ENCODE measurements around the gene DIAPH2. TPM values are rescaled to one million over a fixed set of nuclear protein-coding genes. Genes with fewer than 3 reads are reported as not detected.
A peak's percentile ranks its signal among the peaks of the same experiment; 100 is the strongest.

DIAPH2 gene
- total RNA-seq, 1 donor from 2014 or later: 7.9 TPM

GRCh38 chrX:97211070-97211469 lies 526.4 kb downstream of the DIAPH2 start:
- no peaks in the 10 kb centered on the region for H3K36me3 ChIP-seq (ENCODE audit: control insufficient read depth, insufficient read depth, low read length)
- no peak for TF ChIP-seq CTCF (IDR thresholded peaks at IDR 0.05; ENCODE audit: insufficient read depth, low read length, severe bottlenecking)
- H3K4me3 ChIP-seq (ENCODE audit: low read depth, low read length): no peak overlapping the region
- peak; percentile 81 for DNase-seq (ENCODE audit: low read depth)
- no peaks in the 10 kb centered on the region for H3K27me3 ChIP-seq (ENCODE audit: control insufficient read depth, insufficient read depth, low read length)
- FAIRE-seq: no peak

DNA sequence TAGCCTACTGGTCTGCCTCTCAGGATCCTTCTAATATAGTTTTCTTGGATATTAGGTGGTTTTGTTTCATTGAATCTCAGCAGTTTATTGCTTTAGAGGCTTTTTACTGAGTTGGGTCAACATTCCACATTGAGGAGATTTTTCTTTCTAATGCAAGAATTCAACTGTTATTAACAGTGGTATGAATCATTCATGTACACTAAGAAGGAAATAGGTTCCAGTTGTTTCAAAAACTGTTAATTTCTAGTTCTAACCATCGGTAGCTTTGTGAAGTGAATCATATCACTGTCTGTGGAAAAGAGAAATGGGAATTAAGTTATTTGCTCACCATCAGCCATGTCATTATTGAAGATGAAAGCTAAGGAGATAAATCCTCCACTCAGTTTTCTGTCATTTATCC lies 530.5 kb downstream of the DIAPH2 start:
- TF ChIP-seq CTCF (IDR thresholded peaks at IDR 0.05; ENCODE audit: insufficient read depth, low read length, severe bottlenecking): no peak
- DNase-seq (ENCODE audit: low read depth) (no peak), FAIRE-seq (no peak)
- Histone ChIP-seq H3K4me3 (ENCODE audit: low read depth, low read length) (no peak overlapping the region), H3K36me3 (ENCODE audit: control insufficient read depth, insufficient read depth, low read length) (no peaks in the 10 kb centered on the region), H3K27me3 (ENCODE audit: control insufficient read depth, insufficient read depth, low read length) (no peaks in the 10 kb centered on the region)

GRCh38 chrX:97224148-97224547 lies 539.5 kb downstream of the DIAPH2 start:
- no peak for TF ChIP-seq CTCF (IDR thresholded peaks at IDR 0.05; ENCODE audit: insufficient read depth, low read length, severe bottlenecking)
- H3K36me3 ChIP-seq (ENCODE audit: control insufficient read depth, insufficient read depth, low read length): no peaks in the 10 kb centered on the region
- H3K27me3 ChIP-seq (ENCODE audit: control insufficient read depth, insufficient read depth, low read length): no peaks in the 10 kb centered on the region
- FAIRE-seq (no peak), DNase-seq (ENCODE audit: low read depth) (no peak)
- H3K4me3 ChIP-seq (ENCODE audit: low read depth, low read length): no peak overlapping the region

- H3K36me3 ChIP-seq (ENCODE audit: control insufficient read depth, insufficient read depth, low read length): no peaks in the 10 kb centered on the region
- H3K4me3 ChIP-seq (ENCODE audit: low read depth, low read length): no peak overlapping the region
- DNase-seq (ENCODE audit: low read depth) (no peak), FAIRE-seq (no peak)
- no peaks in the 10 kb centered on the region for H3K27me3 ChIP-seq (ENCODE audit: control insufficient read depth, insufficient read depth, low read length)
- TF ChIP-seq CTCF (IDR thresholded peaks at IDR 0.05; ENCODE audit: insufficient read depth, low read length, severe bottlenecking): no peak
These were observed 544.7 kb downstream of the DIAPH2 start for GRCh38 chrX:97229318-97229717.

GRCh38 chrX:97230948-97231347 lies 546.3 kb downstream of the DIAPH2 start:
- TF ChIP-seq CTCF (IDR thresholded peaks at IDR 0.05; ENCODE audit: insufficient read depth, low read length, severe bottlenecking): no peak
- DNase-seq (ENCODE audit: low read depth): no peak
- Histone ChIP-seq H3K27me3 (ENCODE audit: control insufficient read depth, insufficient read depth, low read length) (no peaks in the 10 kb centered on the region), H3K4me3 (ENCODE audit: low read depth, low read length) (no peak overlapping the region), H3K36me3 (ENCODE audit: control insufficient read depth, insufficient read depth, low read length) (no peaks in the 10 kb centered on the region)
- no peak for FAIRE-seq

- no peak for FAIRE-seq
- DNase-seq (ENCODE audit: low read depth): no peak
- TF ChIP-seq CTCF (IDR thresholded peaks at IDR 0.05; ENCODE audit: insufficient read depth, low read length, severe bottlenecking): no peak
- Histone ChIP-seq H3K27me3 (ENCODE audit: control insufficient read depth, insufficient read depth, low read length) (no peaks in the 10 kb centered on the region), H3K36me3 (ENCODE audit: control insufficient read depth, insufficient read depth, low read length) (no peaks in the 10 kb centered on the region), H3K4me3 (ENCODE audit: low read depth, low read length) (no peak overlapping the region)
These were observed 549.9 kb downstream of the DIAPH2 start for GRCh38 chrX:97234471-97235081.
